Parathyroid adenoma (tissue), 2 donors: ENCODE results near the gene OCA2.

ENCODE experiments used
- H2AFZ ChIP-seq: fragments of 300-600 bp; sonication (generic); one replicate; pipeline ENCODE4 v1.7.0; 2017; ENCODE audit warnings: antibody characterized with exemption, mild to moderate bottlenecking
- H3K27ac ChIP-seq: fragments of 300-600 bp; sonication (generic); one replicate; pipeline ENCODE4 v1.7.0; 2017
- H3K27me3 ChIP-seq: fragments of 300-600 bp; sonication (generic); one replicate; pipeline ENCODE4 v1.7.0; 2017; ENCODE audit warnings: low read length; ENCODE audit not compliant: control insufficient read depth, insufficient read depth
- H3K36me3 ChIP-seq: fragments of 300-600 bp; sonication (generic); one replicate; pipeline ENCODE4 v1.7.0; 2017; ENCODE audit warnings: low read length; ENCODE audit not compliant: control insufficient read depth, insufficient read depth
- H3K4me1 ChIP-seq: fragments of 300-600 bp; sonication (generic); one replicate; pipeline ENCODE4 v1.7.0; 2017; ENCODE audit warnings: control low read depth
- H3K4me2 ChIP-seq: fragments of 300-600 bp; sonication (generic); one replicate; pipeline ENCODE4 v1.7.0; 2017; ENCODE audit warnings: low read length
- H3K4me3 ChIP-seq: fragments of 300-600 bp; sonication (generic); one replicate; pipeline ENCODE4 v1.7.0; 2017; ENCODE audit warnings: low read depth, low read length
- H3K79me2 ChIP-seq: fragments of 300-600 bp; sonication (generic); one replicate; pipeline ENCODE4 v1.7.0; 2017; ENCODE audit warnings: control low read depth
- H3K9ac ChIP-seq: fragments of 300-600 bp; sonication (generic); one replicate; pipeline ENCODE4 v1.7.0; 2017; ENCODE audit warnings: mild to moderate bottlenecking
- H3K9me3 ChIP-seq: fragments of 300-600 bp; sonication (generic); one replicate; pipeline ENCODE4 v1.7.0; 2017; ENCODE audit warnings: low read length; ENCODE audit not compliant: control insufficient read depth
- TF ChIP-seq, protein P1 (sequence below): fragments of 300-600 bp; sonication (generic); IDR thresholded peaks from one replicate; pipeline ENCODE4 v1.7.0; 2017; ENCODE audit warnings: antibody characterized with exemption, mild to moderate bottlenecking
- donor health status: primary hyperparathyroidism.

The OCA2 gene

DNA sequence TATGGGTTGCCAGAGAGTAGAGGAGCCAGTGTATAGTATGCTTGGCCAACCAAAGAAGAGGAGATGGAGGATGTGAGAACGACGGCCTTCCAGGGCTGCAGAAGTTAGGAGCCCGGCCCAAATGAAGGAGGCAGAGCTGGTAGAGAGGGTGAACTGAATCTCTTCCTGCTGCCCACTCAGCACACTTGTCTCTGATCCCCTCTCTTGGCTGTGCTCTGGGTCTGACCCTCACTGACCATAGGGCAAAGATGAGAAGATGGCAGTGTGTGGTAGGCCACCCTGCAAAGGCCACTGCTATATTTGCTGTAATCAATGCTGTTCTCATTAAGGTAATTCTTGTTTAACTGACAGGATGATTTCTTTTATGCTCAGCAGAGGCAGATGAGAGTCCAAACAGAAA, 256.0 kb downstream of the OCA2 start:
- no peaks in the 10 kb centered on the region for H3K27me3 ChIP-seq
- no peaks in the 10 kb centered on the region for H3K36me3 ChIP-seq
- H3K9me3 ChIP-seq: no peaks in the 10 kb centered on the region
- no peaks in the 10 kb centered on the region for H3K79me2 ChIP-seq
- H3K4me3 ChIP-seq: no peak overlapping the region
- no peak overlapping the region for H3K27ac ChIP-seq
- H3K9ac ChIP-seq: no peak overlapping the region
- no peaks in the 10 kb centered on the region for H3K4me1 ChIP-seq
- TF ChIP-seq, protein P1, sequence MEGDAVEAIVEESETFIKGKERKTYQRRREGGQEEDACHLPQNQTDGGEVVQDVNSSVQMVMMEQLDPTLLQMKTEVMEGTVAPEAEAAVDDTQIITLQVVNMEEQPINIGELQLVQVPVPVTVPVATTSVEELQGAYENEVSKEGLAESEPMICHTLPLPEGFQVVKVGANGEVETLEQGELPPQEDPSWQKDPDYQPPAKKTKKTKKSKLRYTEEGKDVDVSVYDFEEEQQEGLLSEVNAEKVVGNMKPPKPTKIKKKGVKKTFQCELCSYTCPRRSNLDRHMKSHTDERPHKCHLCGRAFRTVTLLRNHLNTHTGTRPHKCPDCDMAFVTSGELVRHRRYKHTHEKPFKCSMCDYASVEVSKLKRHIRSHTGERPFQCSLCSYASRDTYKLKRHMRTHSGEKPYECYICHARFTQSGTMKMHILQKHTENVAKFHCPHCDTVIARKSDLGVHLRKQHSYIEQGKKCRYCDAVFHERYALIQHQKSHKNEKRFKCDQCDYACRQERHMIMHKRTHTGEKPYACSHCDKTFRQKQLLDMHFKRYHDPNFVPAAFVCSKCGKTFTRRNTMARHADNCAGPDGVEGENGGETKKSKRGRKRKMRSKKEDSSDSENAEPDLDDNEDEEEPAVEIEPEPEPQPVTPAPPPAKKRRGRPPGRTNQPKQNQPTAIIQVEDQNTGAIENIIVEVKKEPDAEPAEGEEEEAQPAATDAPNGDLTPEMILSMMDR: no peak
- no peak overlapping the region for H2AFZ ChIP-seq
- no peak overlapping the region for H3K4me2 ChIP-seq

DNA sequence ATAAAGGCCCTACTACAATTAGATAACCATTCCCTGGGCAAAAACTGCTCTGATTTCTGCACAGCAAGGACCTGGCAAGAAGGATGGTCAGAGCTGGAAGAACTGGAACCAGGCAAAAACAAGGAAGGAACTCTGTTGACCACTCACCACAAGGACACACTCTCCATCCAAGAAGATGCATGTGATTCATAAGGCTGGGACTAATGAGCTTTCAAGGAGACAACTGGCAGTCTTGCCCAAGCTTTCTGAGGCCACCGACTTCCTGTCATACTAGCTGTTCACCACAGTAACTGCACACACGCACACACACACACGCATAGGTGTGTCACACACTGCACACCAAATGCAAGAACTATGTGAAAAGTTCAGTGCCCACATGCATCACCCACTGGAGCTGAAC, 256.6 kb downstream of the OCA2 start:
- Histone ChIP-seq H3K4me2 (no peak overlapping the region), H3K27ac (no peak overlapping the region), H3K9me3 (no peaks in the 10 kb centered on the region), H3K9ac (no peak overlapping the region), H3K79me2 (no peaks in the 10 kb centered on the region), H3K4me3 (no peak overlapping the region), H3K36me3 (no peaks in the 10 kb centered on the region), H3K27me3 (no peaks in the 10 kb centered on the region), H2AFZ (no peak overlapping the region), H3K4me1 (no peaks in the 10 kb centered on the region)
- TF ChIP-seq, protein P1: no peak

DNA sequence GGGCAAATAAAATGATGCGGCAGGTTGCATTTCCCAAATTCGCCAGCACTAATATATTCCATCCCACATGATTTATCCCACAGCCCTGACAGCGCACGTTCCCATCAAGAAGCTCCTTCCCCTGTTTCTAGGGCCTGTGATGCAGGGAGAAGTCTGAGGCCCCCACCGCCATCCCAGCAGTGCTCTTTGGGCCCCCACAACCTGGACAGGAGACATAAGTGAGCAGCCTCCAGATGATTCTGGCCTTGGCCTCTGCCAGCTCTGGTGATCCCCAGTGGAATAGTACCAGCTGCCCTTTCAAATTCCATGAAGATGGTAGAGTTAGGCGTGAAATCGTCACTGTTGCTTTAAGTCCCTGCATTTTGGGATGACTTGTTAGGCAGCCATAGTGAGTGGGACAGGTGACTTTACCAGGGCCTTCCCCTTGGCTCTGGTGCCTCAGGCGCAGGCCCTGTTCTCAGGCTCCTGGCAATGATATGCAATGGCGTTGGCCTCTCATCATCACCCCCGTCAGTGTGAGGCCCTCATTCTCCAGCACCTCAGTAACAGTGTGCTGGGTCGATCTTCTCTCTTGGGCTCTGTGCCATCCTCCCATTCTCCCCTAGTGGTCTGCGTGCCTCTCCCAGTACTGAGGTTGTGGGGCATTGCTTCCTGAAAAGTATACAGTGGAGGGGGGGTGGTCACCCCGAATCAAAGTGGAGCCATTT, 263.7 kb downstream of the OCA2 start:
- TF ChIP-seq, protein P1: no peak
- Histone ChIP-seq H3K9ac (no peak overlapping the region), H2AFZ (no peak overlapping the region), H3K4me3 (no peak overlapping the region), H3K4me2 (no peak overlapping the region), H3K4me1 (no peaks in the 10 kb centered on the region), H3K36me3 (no peaks in the 10 kb centered on the region), H3K27me3 (no peaks in the 10 kb centered on the region), H3K9me3 (no peaks in the 10 kb centered on the region), H3K27ac (no peak overlapping the region), H3K79me2 (no peaks in the 10 kb centered on the region)

DNA sequence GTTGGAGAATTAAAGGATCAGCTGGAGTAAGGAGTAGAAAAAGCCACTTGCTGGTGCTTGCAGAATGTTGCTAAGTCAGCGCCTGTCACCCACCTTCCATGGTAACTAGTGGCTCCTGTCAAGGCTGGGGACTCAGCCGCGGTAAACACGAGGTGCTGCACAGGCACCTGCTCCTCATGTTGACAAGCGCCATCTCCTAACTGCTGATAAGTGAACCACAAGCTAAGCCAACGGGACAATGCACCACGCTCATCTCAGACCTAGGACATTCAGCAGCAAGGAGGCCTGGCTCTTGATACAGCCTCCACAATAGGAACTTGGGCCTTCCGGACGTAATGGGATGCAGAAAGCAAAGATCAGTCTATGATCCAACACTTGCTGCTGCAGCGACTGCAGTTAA, 264.4 kb downstream of the OCA2 start:
- Histone ChIP-seq H3K36me3 (no peaks in the 10 kb centered on the region), H3K9ac (no peak overlapping the region), H2AFZ (no peak overlapping the region), H3K79me2 (no peaks in the 10 kb centered on the region), H3K4me1 (no peaks in the 10 kb centered on the region), H3K27ac (no peak overlapping the region), H3K9me3 (no peaks in the 10 kb centered on the region), H3K27me3 (no peaks in the 10 kb centered on the region), H3K4me2 (no peak overlapping the region), H3K4me3 (no peak overlapping the region)
- TF ChIP-seq, protein P1: no peak

DNA sequence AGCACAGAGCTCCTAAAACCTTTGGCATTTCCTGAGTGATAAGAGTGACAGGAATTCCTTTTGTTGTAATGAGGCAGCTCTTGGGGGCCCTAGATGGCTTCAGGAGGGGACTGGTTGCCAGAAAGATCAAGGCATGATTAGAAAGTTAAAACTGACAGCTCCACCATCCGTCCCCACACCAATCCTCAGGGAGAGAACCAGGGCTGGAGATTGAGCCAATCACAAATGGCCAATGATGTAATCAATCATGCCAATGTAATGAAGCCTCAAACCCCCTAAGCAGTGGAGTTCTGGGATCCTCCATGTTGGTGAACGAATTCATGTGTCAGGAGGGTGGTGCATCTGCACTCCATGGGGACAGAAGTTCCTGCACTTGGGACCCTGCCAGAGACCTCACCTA, 265.1 kb downstream of the OCA2 start:
- Histone ChIP-seq H3K4me1 (no peaks in the 10 kb centered on the region), H3K27me3 (no peaks in the 10 kb centered on the region), H3K4me2 (no peak overlapping the region), H3K9me3 (no peaks in the 10 kb centered on the region), H3K27ac (no peak overlapping the region), H2AFZ (no peak overlapping the region), H3K9ac (no peak overlapping the region), H3K4me3 (no peak overlapping the region), H3K79me2 (no peaks in the 10 kb centered on the region), H3K36me3 (no peaks in the 10 kb centered on the region)
- TF ChIP-seq, protein P1: no peak
